ENCODE measurements around the gene GBX2. TPM values are rescaled to one million over a fixed set of nuclear protein-coding genes. Genes with fewer than 3 reads are reported as not detected.

Gene GBX2
- total RNA-seq, 2 experiments from 2014 or later, result not detected

DNA sequence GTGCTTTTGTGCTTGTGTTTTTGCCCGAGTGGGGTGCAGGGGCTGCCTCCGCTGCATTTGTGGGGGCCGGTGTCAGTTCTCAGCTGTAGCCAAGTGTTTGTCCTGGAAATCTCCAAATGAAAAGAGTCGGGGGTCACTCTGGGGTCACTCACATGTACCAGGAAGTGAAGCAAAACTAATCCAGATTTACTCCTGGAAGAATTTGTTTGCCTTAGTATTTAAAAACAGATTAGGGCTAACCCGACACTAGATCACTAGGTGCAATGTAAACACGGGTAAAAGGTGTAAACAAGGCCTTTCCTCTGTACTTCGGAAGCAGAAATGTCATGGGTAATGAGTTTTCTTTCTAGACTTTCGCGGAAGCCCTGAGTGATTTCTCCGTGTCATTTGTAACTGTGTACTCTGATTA, 50.3 kb downstream of the GBX2 start:
- TF ChIP-seq, protein P1, sequence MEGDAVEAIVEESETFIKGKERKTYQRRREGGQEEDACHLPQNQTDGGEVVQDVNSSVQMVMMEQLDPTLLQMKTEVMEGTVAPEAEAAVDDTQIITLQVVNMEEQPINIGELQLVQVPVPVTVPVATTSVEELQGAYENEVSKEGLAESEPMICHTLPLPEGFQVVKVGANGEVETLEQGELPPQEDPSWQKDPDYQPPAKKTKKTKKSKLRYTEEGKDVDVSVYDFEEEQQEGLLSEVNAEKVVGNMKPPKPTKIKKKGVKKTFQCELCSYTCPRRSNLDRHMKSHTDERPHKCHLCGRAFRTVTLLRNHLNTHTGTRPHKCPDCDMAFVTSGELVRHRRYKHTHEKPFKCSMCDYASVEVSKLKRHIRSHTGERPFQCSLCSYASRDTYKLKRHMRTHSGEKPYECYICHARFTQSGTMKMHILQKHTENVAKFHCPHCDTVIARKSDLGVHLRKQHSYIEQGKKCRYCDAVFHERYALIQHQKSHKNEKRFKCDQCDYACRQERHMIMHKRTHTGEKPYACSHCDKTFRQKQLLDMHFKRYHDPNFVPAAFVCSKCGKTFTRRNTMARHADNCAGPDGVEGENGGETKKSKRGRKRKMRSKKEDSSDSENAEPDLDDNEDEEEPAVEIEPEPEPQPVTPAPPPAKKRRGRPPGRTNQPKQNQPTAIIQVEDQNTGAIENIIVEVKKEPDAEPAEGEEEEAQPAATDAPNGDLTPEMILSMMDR (IDR thresholded peaks at IDR 0.05), result no peak
- Mint-ChIP-seq H3K36me3 (ENCODE audit: low read depth) (no peaks in the 10 kb centered on the region), H3K4me1 (ENCODE audit: low read depth) (no peaks in the 10 kb centered on the region), H3K9me3 (no peaks in the 10 kb centered on the region), H3K4me3 (no peak overlapping the region), H3K27me3 (peaks cover 40% of the 10 kb centered on the region), H3K27ac (no peak overlapping the region)
- no peak for ATAC-seq (ENCODE audit: poor library complexity)
- peaks cover 5 to 6% of the 10 kb centered on the region in 2 experiments for H3K27me3 ChIP-seq (ENCODE audit: control insufficient read depth in 1 of 2, insufficient read depth in 2 of 2, low read length in 2 of 2)
- DNase-seq, result no peak
- no peaks in the 10 kb centered on the region for H3K4me1 ChIP-seq (ENCODE audit: insufficient read depth, low read length)
- peaks cover 0 to under 1% of the 10 kb centered on the region in 2 experiments for H3K9me3 ChIP-seq (ENCODE audit: control insufficient read depth in 1 of 2, insufficient read depth in 1 of 2, low read length in 2 of 2)
- H3K27ac ChIP-seq (ENCODE audit: low read depth in 1 of 2, low read length in 2 of 2), result no peak overlapping the region
- H3K4me3 ChIP-seq (ENCODE audit: low read length), result no peak overlapping the region
- ChIA-PET CTCF (no interaction called here), POLR2A (no interaction called here)
- intact Hi-C loops (cut with DNase I, micrococcal nuclease), result no loop called here
- H3K36me3 ChIP-seq (ENCODE audit: insufficient read depth, low read length), result no peaks in the 10 kb centered on the region

DNA sequence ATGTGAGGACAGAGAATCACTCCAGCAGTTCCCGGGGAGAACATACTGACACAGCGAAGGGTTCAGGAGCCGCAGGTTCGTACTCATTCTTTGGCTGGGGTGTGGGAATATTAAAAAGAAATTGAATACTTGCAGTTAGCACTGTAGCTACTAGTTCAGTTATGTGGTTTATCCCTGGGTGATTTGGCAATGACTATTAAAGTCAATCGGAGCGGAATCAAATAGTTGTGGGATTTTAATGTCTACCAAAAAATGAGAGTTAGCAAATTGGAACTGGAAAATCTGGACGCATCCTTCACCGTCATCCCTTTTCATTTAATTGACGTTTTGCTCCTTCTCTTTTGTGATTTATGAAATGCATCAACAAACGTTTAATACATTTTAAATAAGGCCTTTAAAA, 50.8 kb downstream of the GBX2 start:
- TF ChIP-seq, protein P1 (IDR thresholded peaks at IDR 0.05), result no peak
- no peak overlapping the region for H3K4me3 ChIP-seq (ENCODE audit: low read length)
- intact Hi-C loops (cut with DNase I, micrococcal nuclease), result no loop called here
- Mint-ChIP-seq H3K27me3 (peaks cover 40% of the 10 kb centered on the region), H3K4me3 (no peak overlapping the region), H3K9me3 (no peaks in the 10 kb centered on the region), H3K27ac (no peak overlapping the region), H3K36me3 (ENCODE audit: low read depth) (no peaks in the 10 kb centered on the region), H3K4me1 (ENCODE audit: low read depth) (no peaks in the 10 kb centered on the region)
- H3K27ac ChIP-seq (ENCODE audit: low read depth in 1 of 2, low read length in 2 of 2), result no peak overlapping the region
- DNase-seq (no peak), ATAC-seq (ENCODE audit: poor library complexity) (no peak)
- H3K27me3 ChIP-seq (ENCODE audit: control insufficient read depth in 1 of 2, insufficient read depth in 2 of 2, low read length in 2 of 2), result peaks cover 5 to 6% of the 10 kb centered on the region in 2 experiments
- H3K9me3 ChIP-seq (ENCODE audit: control insufficient read depth in 1 of 2, insufficient read depth in 1 of 2, low read length in 2 of 2), result peaks cover 0 to 4% of the 10 kb centered on the region in 2 experiments
- CTCF ChIA-PET, result no interaction called here
- no peaks in the 10 kb centered on the region for H3K36me3 ChIP-seq (ENCODE audit: insufficient read depth, low read length)
- no peaks in the 10 kb centered on the region for H3K4me1 ChIP-seq (ENCODE audit: insufficient read depth, low read length)
- POLR2A ChIA-PET, result no interaction called here

Other genes with a start within 250 kb of the GBX2 start
- not detected for gene ASB18, start 96.0 kb upstream of the GBX2 start, total RNA-seq